ENCODE measurements around the gene HMGB1. TPM values are rescaled to one million over a fixed set of nuclear protein-coding genes. Genes with fewer than 3 reads are reported as not detected.
A peak's percentile ranks its signal among the peaks of the same experiment; 100 is the strongest.

HMGB1 gene
- total and polyA plus RNA-seq, 4 experiments from 2014 or later = 311 to 714 (median 447) TPM

GRCh38 chr13:30412346-30412745, 53.4 kb downstream of the HMGB1 start:
- POLR2A ChIA-PET (ENCODE audit: partially characterized antibody) = interaction anchor here (0.6 to 2.9 kb wide), 4 partner anchors 36 to 52 kb away, joined by 3 to 9 read pairs (median 4); no protein-coding TSS in a partner anchor
- intact Hi-C loops (cut with micrococcal nuclease) = no loop called here
- no peaks in the 10 kb centered on the region for H3K36me3 Mint-ChIP-seq
- Histone ChIP-seq H3K27ac (ENCODE audit: low read depth, low read length) (no peak overlapping the region), H3K27me3 (ENCODE audit: insufficient read depth, low read length) (no peaks in the 10 kb centered on the region), H3K36me3 (ENCODE audit: insufficient read depth, low read length) (no peaks in the 10 kb centered on the region), H3K9me3 (ENCODE audit: control insufficient read depth in 1 of 2, low read length in 2 of 2) (no peaks in the 10 kb centered on the region), H3K4me1 (ENCODE audit: insufficient read depth, low read length) (peaks cover 23% of the 10 kb centered on the region), H3K4me3 (ENCODE audit: low read length in 2 of 2) (no peak overlapping the region)
- DNase-seq = no peak
- peak overlapping the region in 4 of 7 donors; percentile 24 to 81 (median 67) for H3K27ac Mint-ChIP-seq
- CTCF ChIA-PET (ENCODE audit: partially characterized antibody) = interaction anchor here (1.1 to 9.8 kb wide), 2 partner anchors 19 to 40 kb away, joined by 4 to 103 read pairs; no protein-coding TSS in a partner anchor
- peaks cover 18 to 55% (median 40%) of the 10 kb centered on the region in 4 donors for H3K4me1 Mint-ChIP-seq
- no peaks in the 10 kb centered on the region for H3K9me3 Mint-ChIP-seq
- H3K4me3 Mint-ChIP-seq = no peak overlapping the region
- H3K27me3 Mint-ChIP-seq = no peaks in the 10 kb centered on the region

GRCh38 chr13:30410705-30411125, 55.0 kb downstream of the HMGB1 start:
- Mint-ChIP-seq H3K27ac (peak overlapping the region in 6 of 7 donors; percentile 1 to 89 (median 50)), H3K36me3 (no peaks in the 10 kb centered on the region), H3K9me3 (no peaks in the 10 kb centered on the region), H3K4me3 (no peak overlapping the region), H3K27me3 (no peaks in the 10 kb centered on the region), H3K4me1 (peaks cover 17 to 60% (median 34%) of the 10 kb centered on the region in 4 donors)
- Histone ChIP-seq H3K9me3 (ENCODE audit: control insufficient read depth in 1 of 2, low read length in 2 of 2) (no peaks in the 10 kb centered on the region), H3K27me3 (ENCODE audit: insufficient read depth, low read length) (no peaks in the 10 kb centered on the region), H3K27ac (ENCODE audit: low read depth, low read length) (no peak overlapping the region), H3K36me3 (ENCODE audit: insufficient read depth, low read length) (no peaks in the 10 kb centered on the region), H3K4me1 (ENCODE audit: insufficient read depth, low read length) (peaks cover 20% of the 10 kb centered on the region), H3K4me3 (ENCODE audit: low read length in 2 of 2) (no peak overlapping the region)
- ChIA-PET CTCF (ENCODE audit: partially characterized antibody) (interaction anchor here (0.6 to 9.8 kb wide), 3 partner anchors 38 to 171 kb away, joined by 3 to 103 read pairs (median 3); no protein-coding TSS in a partner anchor), POLR2A (ENCODE audit: partially characterized antibody) (interaction anchor here (0.8 to 1.4 kb wide), 2 partner anchors 36 to 54 kb away, joined by 3 read pairs; no protein-coding TSS in a partner anchor)
- DNase-seq = no peak
- intact Hi-C loops (cut with micrococcal nuclease) = no loop called here

GRCh38 chr13:30409886-30410704, 55.6 kb downstream of the HMGB1 start:
- CTCF ChIA-PET (ENCODE audit: partially characterized antibody) = interaction anchor here (0.6 to 9.8 kb wide), 3 partner anchors 37 to 171 kb away, joined by 3 to 103 read pairs (median 3); no protein-coding TSS in a partner anchor
- Mint-ChIP-seq H3K36me3 (no peaks in the 10 kb centered on the region), H3K27ac (peak overlapping the region in 6 of 7 donors; percentile 1 to 96 (median 56)), H3K4me1 (peaks cover 15 to 54% (median 28%) of the 10 kb centered on the region in 4 donors), H3K27me3 (no peaks in the 10 kb centered on the region), H3K9me3 (no peaks in the 10 kb centered on the region), H3K4me3 (peak overlapping the region in 1 of 8 donors; percentile 5)
- no peak overlapping the region for H3K4me3 ChIP-seq (ENCODE audit: low read length in 2 of 2)
- H3K27me3 ChIP-seq (ENCODE audit: insufficient read depth, low read length) = no peaks in the 10 kb centered on the region
- no peak overlapping the region for H3K27ac ChIP-seq (ENCODE audit: low read depth, low read length)
- peaks cover 15% of the 10 kb centered on the region for H3K4me1 ChIP-seq (ENCODE audit: insufficient read depth, low read length)
- H3K36me3 ChIP-seq (ENCODE audit: insufficient read depth, low read length) = no peaks in the 10 kb centered on the region
- POLR2A ChIA-PET (ENCODE audit: partially characterized antibody) = interaction anchor here (0.8 to 2.6 kb wide), 5 partner anchors 12 to 55 kb away, joined by 3 to 16 read pairs (median 3); partner anchors contain the start of gene UBE2L5
- no peaks in the 10 kb centered on the region for H3K9me3 ChIP-seq (ENCODE audit: control insufficient read depth in 1 of 2, low read length in 2 of 2)
- intact Hi-C loops (cut with micrococcal nuclease) = loop anchor here (2.0 kb wide), 2 partner anchors 43 to 163 kb away; no protein-coding TSS in a partner anchor
- DNase-seq = no peak

GRCh38 chr13:30408319-30409101, 57.2 kb downstream of the HMGB1 start:
- peaks cover 14% of the 10 kb centered on the region for H3K4me1 ChIP-seq (ENCODE audit: insufficient read depth, low read length)
- Mint-ChIP-seq H3K27me3 (no peaks in the 10 kb centered on the region), H3K27ac (peak overlapping the region; percentile 75 to 91 (median 87)), H3K9me3 (no peaks in the 10 kb centered on the region), H3K36me3 (no peaks in the 10 kb centered on the region), H3K4me1 (peaks cover 14 to 52% (median 27%) of the 10 kb centered on the region in 4 donors), H3K4me3 (peak overlapping the region; percentile 46 to 79 (median 68))
- intact Hi-C loops (cut with micrococcal nuclease) = loop anchor here (1.0 to 2.0 kb wide), 10 partner anchors 13 to 395 kb away; partner anchors contain the start of gene USPL1
- H3K36me3 ChIP-seq (ENCODE audit: insufficient read depth, low read length) = no peaks in the 10 kb centered on the region
- ChIA-PET POLR2A (ENCODE audit: partially characterized antibody) (interaction anchor here (0.5 to 8.2 kb wide), 18 partner anchors 11 to 209 kb away, joined by 3 to 76 read pairs (median 4); partner anchors contain the start of genes HMGB1, KATNAL1, UBE2L5 and USPL1), CTCF (ENCODE audit: partially characterized antibody) (interaction anchor here (0.7 to 9.8 kb wide), 19 partner anchors 8 to 165 kb away, joined by 3 to 103 read pairs (median 4); no protein-coding TSS in a partner anchor)
- peak overlapping the region in 1 of 2 donors; percentile 33 for H3K4me3 ChIP-seq (ENCODE audit: low read length in 2 of 2)
- H3K27ac ChIP-seq (ENCODE audit: low read depth, low read length) = peak overlapping the region; percentile 40
- H3K27me3 ChIP-seq (ENCODE audit: insufficient read depth, low read length) = no peaks in the 10 kb centered on the region
- no peaks in the 10 kb centered on the region for H3K9me3 ChIP-seq (ENCODE audit: control insufficient read depth in 1 of 2, low read length in 2 of 2)
- peak; percentile 87 to 91 (median 87) for DNase-seq

GRCh38 chr13:30406779-30407416, 58.8 kb downstream of the HMGB1 start:
- POLR2A ChIA-PET (ENCODE audit: partially characterized antibody) = interaction anchor here (1.1 to 8.2 kb wide), 10 partner anchors 11 to 211 kb away, joined by 3 to 76 read pairs (median 12); partner anchors contain the start of genes HMGB1, UBE2L5 and USPL1
- H3K4me3 Mint-ChIP-seq = peak overlapping the region in 1 of 8 donors; percentile 51
- CTCF ChIA-PET (ENCODE audit: partially characterized antibody) = interaction anchor here (0.9 to 9.8 kb wide), 19 partner anchors 10 to 274 kb away, joined by 3 to 103 read pairs (median 4); no protein-coding TSS in a partner anchor
- intact Hi-C loops (cut with micrococcal nuclease) = no loop called here
- H3K4me1 ChIP-seq (ENCODE audit: insufficient read depth, low read length) = peaks cover 14% of the 10 kb centered on the region
- peak overlapping the region in 5 of 7 donors; percentile 14 to 82 (median 59) for H3K27ac Mint-ChIP-seq
- DNase-seq = no peak
- no peaks in the 10 kb centered on the region for H3K36me3 ChIP-seq (ENCODE audit: insufficient read depth, low read length)
- H3K27me3 ChIP-seq (ENCODE audit: insufficient read depth, low read length) = no peaks in the 10 kb centered on the region
- no peaks in the 10 kb centered on the region for H3K9me3 ChIP-seq (ENCODE audit: control insufficient read depth in 1 of 2, low read length in 2 of 2)
- no peaks in the 10 kb centered on the region for H3K27me3 Mint-ChIP-seq
- no peak overlapping the region for H3K27ac ChIP-seq (ENCODE audit: low read depth, low read length)
- no peaks in the 10 kb centered on the region for H3K36me3 Mint-ChIP-seq
- H3K4me3 ChIP-seq (ENCODE audit: low read length in 2 of 2) = no peak overlapping the region
- H3K4me1 Mint-ChIP-seq = peaks cover 14 to 43% (median 22%) of the 10 kb centered on the region in 4 donors
- no peaks in the 10 kb centered on the region for H3K9me3 Mint-ChIP-seq
